Fibroblast of lung (primary cell): ENCODE measurements around the gene FRMD7. TPM values are rescaled to one million over a fixed set of nuclear protein-coding genes. Genes with fewer than 3 reads are reported as not detected.

ENCODE experiments used
- DNase-seq, 2 donors: peaks; one replicate each; pipeline versions ENCODE4 v3.0.0 to v3.0.0-alpha.2; 2010; ENCODE audit warnings: low read depth in 2 of 2
- H2AFZ ChIP-seq: 2 replicates; pipeline ENCODE4 v1.5.1; 2012; ENCODE audit warnings: low read length, control low read depth, inconsistent platforms
- H3K27ac ChIP-seq: 2 replicates; pipeline ENCODE4 v1.5.1; 2011; ENCODE audit warnings: low read length, control low read depth; ENCODE audit not compliant: insufficient read depth
- H3K27me3 ChIP-seq: 2 replicates; pipeline ENCODE4 v1.5.1; 2011; ENCODE audit warnings: mild to moderate bottlenecking, low read length; ENCODE audit not compliant: control insufficient read depth, insufficient read depth
- H3K36me3 ChIP-seq: 2 replicates; pipeline ENCODE4 v1.5.1; 2011; ENCODE audit warnings: low read length; ENCODE audit not compliant: control insufficient read depth, insufficient read depth
- H3K4me1 ChIP-seq: 2 replicates; pipeline ENCODE4 v1.5.1; 2011; ENCODE audit warnings: low read length; ENCODE audit not compliant: control insufficient read depth, insufficient read depth; ENCODE audit errors: extremely low read depth
- H3K4me2 ChIP-seq: 2 replicates; pipeline ENCODE4 v1.5.1; 2011; ENCODE audit warnings: low read length, control low read depth; ENCODE audit not compliant: insufficient read depth; ENCODE audit errors: extremely low read depth
- H3K4me3 ChIP-seq, 4 experiments: fragments of 200-600 bp in 1 of 4; sonication (generic) in 1 of 4; replicated peaks in 1 of 4; 2 replicates each; pipeline ENCODE4 v1.5.1; 2011 to 2016; ENCODE audit warnings: low read length in 4 of 4, low read depth in 3 of 4, mild to moderate bottlenecking in 3 of 4, control low read depth in 2 of 4, inconsistent platforms in 1 of 4, mixed read lengths in 1 of 4; ENCODE audit not compliant: insufficient read depth in 1 of 4; ENCODE audit errors: control extremely low read depth in 1 of 4
- H3K79me2 ChIP-seq: 2 replicates; pipeline ENCODE4 v1.5.1; 2012; ENCODE audit warnings: mild to moderate bottlenecking, low read length, inconsistent platforms; ENCODE audit not compliant: control insufficient read depth, insufficient read depth
- H3K9ac ChIP-seq: 2 replicates; pipeline ENCODE4 v1.5.1; 2011; ENCODE audit warnings: mild to moderate bottlenecking, low read length, control low read depth; ENCODE audit not compliant: insufficient read depth
- H3K9me3 ChIP-seq: 2 replicates; pipeline ENCODE4 v1.5.1; 2012; ENCODE audit warnings: low read depth, low read length; ENCODE audit not compliant: control insufficient read depth, insufficient read depth
- H4K20me1 ChIP-seq: 2 replicates; pipeline ENCODE4 v1.5.1; 2011; ENCODE audit warnings: low read length; ENCODE audit not compliant: control insufficient read depth, insufficient read depth; ENCODE audit errors: extremely low read depth
- CTCF ChIP-seq, 2 donors: IDR thresholded peaks in 1 of 2; conservative IDR thresholded peaks in 1 of 2; 1 replicate in 1 of 2; 2 replicates in 1 of 2; pipeline ENCODE4 v1.5.1; 2011 to 2012; ENCODE audit warnings: low read length in 2 of 2, control low read depth in 1 of 2, inconsistent platforms in 1 of 2, low read depth in 1 of 2, mild to moderate bottlenecking in 1 of 2
- EZH2 ChIP-seq: IDR thresholded peaks from 2 replicates; pipeline ENCODE4 v1.5.1; 2012; ENCODE audit warnings: low read length, control low read depth, mild to moderate bottlenecking; ENCODE audit errors: missing control alignments
- polyA plus RNA-seq, 2 donors: library from polyadenylated mRNA; depleted of rRNA in 1 of 2; stranded (reverse) in 1 of 2; unstranded in 1 of 2; fragments of >200 nt; gene quantifications; 2 replicates each; pipeline ENCODE4 v1.2.1, GENCODE V29; 2011 to 2012; ENCODE audit warnings: missing spikeins in 1 of 2
- total RNA-seq: library from RNA; depleted of rRNA; stranded (reverse); fragments of >200 nt; gene quantifications from 2 replicates; pipeline ENCODE4 v1.2.1, GENCODE V29; 2014

FRMD7 gene
- total and polyA plus RNA-seq, 2 donors (not counting 1 experiment from before 2014, with no cell fraction given) = under 0.01 to 0.10 TPM

GRCh38 chrX:132094164-132094563 is 33.7 kb downstream of the FRMD7 start:
- TF ChIP-seq EZH2 (no peak), CTCF (conservative IDR thresholded peaks at IDR 0.05 in 1 of 2, IDR thresholded peaks at IDR 0.05 in 1 of 2; ENCODE audit: low read depth in 1 of 2, low read length in 2 of 2) (no peak)
- DNase-seq = peak; percentile 17 to 61
- Histone ChIP-seq H3K9me3 (no peaks in the 10 kb centered on the region), H3K36me3 (no peaks in the 10 kb centered on the region), H3K27me3 (no peaks in the 10 kb centered on the region), H3K4me1 (no peaks in the 10 kb centered on the region), H3K4me2 (no peak overlapping the region), H3K9ac (no peak overlapping the region), H4K20me1 (no peaks in the 10 kb centered on the region), H3K27ac (no peak overlapping the region), H2AFZ (no peak overlapping the region), H3K4me3 (no peak overlapping the region), H3K79me2 (no peaks in the 10 kb centered on the region)

- no peak overlapping the region for H3K27ac ChIP-seq
Measured at GRCh38 chrX:132093239-132093860, 34.5 kb downstream of the FRMD7 start.

GRCh38 chrX:132092439-132093065 is 35.3 kb downstream of the FRMD7 start:
- H4K20me1 ChIP-seq = no peaks in the 10 kb centered on the region
- TF ChIP-seq CTCF (conservative IDR thresholded peaks at IDR 0.05 in 1 of 2, IDR thresholded peaks at IDR 0.05 in 1 of 2; ENCODE audit: low read depth in 1 of 2, low read length in 2 of 2) (peak; percentile 64 to 83), EZH2 (no peak)
- no peaks in the 10 kb centered on the region for H3K4me1 ChIP-seq
- H3K79me2 ChIP-seq = no peaks in the 10 kb centered on the region
- DNase-seq = peak; percentile 47 to 74
- H3K9me3 ChIP-seq = no peaks in the 10 kb centered on the region
- no peak overlapping the region for H2AFZ ChIP-seq
- no peak overlapping the region for H3K4me2 ChIP-seq
- no peak overlapping the region for H3K4me3 ChIP-seq
- no peak overlapping the region for H3K27ac ChIP-seq
- no peaks in the 10 kb centered on the region for H3K36me3 ChIP-seq
- no peak overlapping the region for H3K9ac ChIP-seq
- no peaks in the 10 kb centered on the region for H3K27me3 ChIP-seq

More at GRCh38 chrX:132093239-132093860, 34.5 kb downstream of the FRMD7 start:
- no peaks in the 10 kb centered on the region for H3K79me2 ChIP-seq
- H3K4me3 ChIP-seq = no peak overlapping the region
- no peak overlapping the region for H3K4me2 ChIP-seq
- no peaks in the 10 kb centered on the region for H3K9me3 ChIP-seq
- H4K20me1 ChIP-seq = no peaks in the 10 kb centered on the region
- no peak overlapping the region for H2AFZ ChIP-seq
- H3K27me3 ChIP-seq = no peaks in the 10 kb centered on the region
- no peaks in the 10 kb centered on the region for H3K4me1 ChIP-seq
- no peaks in the 10 kb centered on the region for H3K36me3 ChIP-seq
- TF ChIP-seq CTCF (conservative IDR thresholded peaks at IDR 0.05 in 1 of 2, IDR thresholded peaks at IDR 0.05 in 1 of 2; ENCODE audit: low read depth in 1 of 2, low read length in 2 of 2) (no peak), EZH2 (no peak)
- H3K9ac ChIP-seq = no peak overlapping the region
- no peak for DNase-seq
